GM18858 (cell line): Measurements from ENCODE around the gene DENND6A.
"Not testable (repeated sequence)": the region's sequence is repeated elsewhere in the genome, so short reads cannot be mapped to it uniquely, and the experiment has no call there.

Experiments
- ATAC-seq: cut with Tn5 transposase; IDR thresholded peaks from one replicate; pipeline ENCODE4 v1.9.1; 2021; ENCODE audit not compliant: unreplicated experiment

Gene DENND6A, protein sequence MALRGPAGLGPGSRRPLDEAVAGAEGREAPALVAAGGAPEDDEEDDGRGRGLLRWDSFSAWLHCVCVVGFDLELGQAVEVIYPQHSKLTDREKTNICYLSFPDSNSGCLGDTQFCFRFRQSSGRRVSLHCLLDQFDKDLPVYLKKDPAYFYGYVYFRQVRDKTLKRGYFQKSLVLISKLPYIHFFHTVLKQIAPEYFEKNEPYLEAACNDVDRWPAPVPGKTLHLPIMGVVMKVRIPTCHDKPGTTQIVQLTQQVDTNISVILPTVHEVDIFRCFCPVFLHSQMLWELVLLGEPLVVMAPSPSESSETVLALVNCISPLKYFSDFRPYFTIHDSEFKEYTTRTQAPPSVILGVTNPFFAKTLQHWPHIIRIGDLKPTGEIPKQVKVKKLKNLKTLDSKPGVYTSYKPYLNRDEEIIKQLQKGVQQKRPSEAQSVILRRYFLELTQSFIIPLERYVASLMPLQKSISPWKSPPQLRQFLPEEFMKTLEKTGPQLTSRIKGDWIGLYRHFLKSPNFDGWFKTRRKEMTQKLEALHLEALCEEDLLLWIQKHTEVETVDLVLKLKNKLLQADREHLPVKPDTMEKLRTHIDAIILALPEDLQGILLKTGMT

DNA sequence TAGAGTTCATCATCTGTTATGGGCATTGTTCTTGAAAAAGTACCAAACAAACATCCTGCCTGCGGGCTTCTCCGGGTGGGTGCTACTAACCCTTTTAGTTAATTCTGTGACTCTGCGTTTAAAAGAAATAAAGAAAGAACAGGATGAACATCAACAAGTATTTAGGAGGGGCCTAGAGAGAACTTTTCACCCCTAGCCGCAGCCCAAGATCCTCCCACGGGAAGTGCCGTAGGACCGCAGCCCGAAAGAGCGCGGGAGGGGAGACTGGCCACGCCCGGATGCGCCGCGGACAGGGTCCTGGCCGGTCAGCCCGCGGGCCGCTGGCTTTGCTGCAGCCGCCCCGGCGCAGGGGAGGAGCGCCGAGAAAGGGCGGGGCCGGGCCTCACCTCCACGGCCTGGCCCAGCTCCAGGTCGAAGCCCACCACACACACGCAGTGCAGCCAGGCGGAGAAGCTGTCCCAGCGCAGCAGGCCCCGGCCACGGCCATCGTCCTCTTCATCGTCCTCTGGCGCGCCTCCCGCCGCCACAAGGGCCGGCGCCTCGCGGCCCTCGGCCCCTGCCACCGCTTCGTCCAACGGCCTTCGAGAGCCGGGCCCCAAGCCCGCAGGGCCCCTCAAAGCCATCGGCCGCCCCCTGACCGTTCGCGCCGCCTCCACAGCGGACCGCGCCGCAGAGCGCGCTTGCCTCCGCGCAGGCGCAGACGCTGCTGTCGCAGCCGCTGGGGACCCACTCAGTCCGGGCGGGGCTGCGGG is at the start of gene DENND6A:
TSS of gene DENND6A (minus strand) at position 682 of the 752 bp plus-strand sequence. CDS start at position 623, 59 bp downstream.
- peak; percentile 59 for ATAC-seq

DNA sequence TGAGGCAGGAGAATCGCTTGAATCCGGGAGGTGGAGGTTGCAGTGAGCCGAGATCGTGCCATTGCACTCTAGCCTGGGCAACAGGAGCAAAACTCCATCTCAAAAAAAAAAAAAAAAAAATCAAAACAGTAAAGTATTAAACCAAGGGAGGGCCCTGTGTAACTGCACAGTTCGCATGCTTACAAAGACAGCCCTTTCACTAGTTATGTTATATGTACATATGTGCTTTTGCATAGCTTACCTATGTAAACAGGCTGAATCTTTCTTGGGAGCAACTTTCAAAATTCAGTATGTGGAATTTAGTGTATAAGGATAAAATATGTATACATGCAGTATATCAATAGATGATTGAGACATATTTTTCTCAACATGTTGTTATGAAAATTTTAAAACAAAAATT is 47.1 kb upstream of the DENND6A start:
- no peak for ATAC-seq

GRCh38 chr3:57738391-57738790 is 45.5 kb upstream of the DENND6A start:
- ATAC-seq, result no peak

DNA sequence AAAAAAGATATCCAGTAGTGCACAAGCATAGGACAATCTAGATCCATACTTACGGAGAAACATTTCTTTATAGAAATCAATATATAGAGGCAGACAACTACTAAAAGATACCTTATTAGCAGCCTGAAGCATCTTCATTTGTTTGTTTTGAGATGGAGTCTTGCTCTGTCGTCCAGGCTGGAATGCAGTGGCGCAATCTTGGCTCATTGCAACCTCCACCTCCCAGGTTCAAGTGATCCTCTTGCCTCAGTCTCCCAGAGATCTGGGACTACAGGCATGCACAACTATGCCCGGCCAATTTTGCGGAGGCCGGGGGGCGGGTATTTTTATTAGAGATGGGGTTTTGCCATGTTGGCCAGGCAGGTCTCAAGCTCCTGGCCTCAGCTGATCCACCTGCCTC is 45.0 kb upstream of the DENND6A start:
- no peak for ATAC-seq

DNA sequence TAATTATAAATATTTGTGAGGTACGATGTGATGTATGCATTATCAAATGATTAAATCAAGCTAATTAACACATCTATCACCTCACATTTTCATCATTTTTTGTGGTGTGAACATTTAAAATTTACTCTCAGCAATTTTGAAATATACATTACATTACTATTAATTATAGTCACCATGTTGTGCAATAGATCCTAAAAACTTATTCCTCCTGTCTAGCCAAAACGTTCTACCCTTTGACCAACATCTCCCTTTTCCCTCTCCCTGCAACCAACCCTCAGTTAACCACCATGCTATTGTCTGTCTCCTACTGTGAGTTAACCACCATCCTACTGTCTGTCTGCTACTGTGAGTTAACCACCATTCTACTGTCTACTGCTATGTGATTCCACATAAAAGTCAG is 42.5 kb upstream of the DENND6A start:
- no peak for ATAC-seq

GRCh38 chr3:57733790-57734189 is 40.9 kb upstream of the DENND6A start:
- ATAC-seq, result no peak

GRCh38 chr3:57731311-57731710 is 38.4 kb upstream of the DENND6A start:
- ATAC-seq, result no peak

DNA sequence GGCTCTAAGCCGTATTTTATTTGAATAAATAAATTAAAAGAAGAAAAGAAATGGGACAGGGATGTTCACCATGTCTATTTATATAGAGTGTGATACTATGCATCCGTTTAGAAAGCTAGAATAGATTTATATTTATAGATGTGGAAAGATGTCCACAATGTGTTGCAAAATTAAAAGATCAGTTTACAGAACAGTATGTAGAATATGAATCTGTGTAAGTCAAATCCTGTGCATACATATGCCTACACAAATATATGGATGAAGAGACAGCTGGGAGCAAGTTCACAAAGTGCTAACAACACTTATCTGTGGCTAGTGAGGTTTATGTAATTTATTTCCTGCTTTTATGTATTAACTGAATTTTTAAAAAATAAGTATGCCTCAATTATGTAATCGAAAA is 37.8 kb upstream of the DENND6A start:
- ATAC-seq, result no peak

- ATAC-seq, result no peak
These were observed 36.6 kb upstream of the DENND6A start for GRCh38 chr3:57729334-57730045.

GRCh38 chr3:57727106-57727505 is 34.2 kb upstream of the DENND6A start:
- ATAC-seq, result no peak

GRCh38 chr3:57726397-57726796 is 33.5 kb upstream of the DENND6A start:
- no peak for ATAC-seq

- ATAC-seq, result no peak
These were observed 25.2 kb upstream of the DENND6A start for GRCh38 chr3:57718118-57718517.

DNA sequence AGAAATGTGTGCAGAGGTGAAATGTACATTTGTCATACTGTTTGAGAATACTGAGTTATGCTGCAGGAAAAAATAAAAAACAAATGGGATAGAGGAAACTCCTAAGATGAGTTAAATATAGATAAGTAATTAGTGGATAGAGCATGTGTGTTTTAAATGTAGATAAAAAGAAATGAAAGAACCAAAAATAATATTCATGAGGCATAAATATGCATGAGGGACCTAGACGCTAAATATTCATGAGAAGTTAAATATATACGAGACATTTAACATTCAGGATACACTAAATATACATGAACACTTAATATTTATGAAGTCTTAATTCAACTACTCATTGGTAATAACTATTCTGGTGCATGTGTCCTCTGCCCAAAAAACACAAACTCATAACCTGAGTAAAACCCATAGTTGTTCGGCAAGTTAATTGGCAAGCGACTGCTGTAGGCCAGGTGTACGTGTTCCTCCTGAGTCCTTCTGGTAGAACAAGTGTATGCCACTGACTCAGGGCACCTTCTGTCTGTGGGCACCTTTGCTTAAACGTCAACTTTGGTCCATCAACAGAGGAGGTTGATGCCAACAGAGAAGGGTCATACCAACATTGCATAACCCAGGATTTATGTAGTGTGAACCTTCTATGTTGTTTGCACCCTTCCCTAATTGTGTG is 24.5 kb upstream of the DENND6A start:
- ATAC-seq, result no peak

DNA sequence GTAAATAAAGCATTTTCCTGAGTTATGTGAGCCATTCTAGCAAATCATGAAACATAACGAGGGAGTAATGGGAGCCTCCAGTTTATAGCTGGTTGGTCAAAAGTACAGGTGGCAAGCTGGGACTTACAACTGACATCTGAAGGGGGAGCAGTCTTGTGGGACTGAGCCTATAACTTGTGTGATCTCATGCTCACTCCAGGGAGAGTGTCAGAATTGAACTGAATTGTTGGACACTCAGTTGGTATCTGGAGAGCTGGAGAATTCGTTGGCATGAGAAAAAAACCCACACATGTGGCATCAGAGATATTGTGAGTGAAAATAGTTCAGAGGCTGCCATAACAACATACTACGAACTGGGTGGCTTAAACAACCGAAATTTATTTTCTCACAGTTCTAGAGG is 22.8 kb upstream of the DENND6A start:
- no peak for ATAC-seq

GRCh38 chr3:57709559-57709958 is 16.7 kb upstream of the DENND6A start:
- ATAC-seq, result no peak

DNA sequence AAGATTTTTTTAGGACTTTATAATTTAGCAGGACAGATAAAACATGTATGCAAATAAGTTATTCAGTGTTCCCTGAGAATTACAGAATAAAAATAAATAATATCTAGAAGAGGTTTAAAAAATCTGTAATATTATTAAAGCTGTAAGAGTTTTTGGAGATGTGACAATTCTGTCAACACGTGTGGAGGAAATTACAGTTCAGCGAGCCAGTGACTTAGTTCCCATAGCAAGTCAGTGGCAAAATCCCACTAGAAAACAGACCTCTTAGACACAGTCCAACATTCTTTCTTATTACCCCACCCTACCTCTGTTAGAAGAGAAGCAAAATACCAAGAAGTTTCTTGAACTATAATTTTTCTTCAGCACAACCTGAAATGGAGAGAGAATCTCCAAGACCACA is 16.2 kb upstream of the DENND6A start:
- no peak for ATAC-seq

- ATAC-seq, result no peak
These were observed 13.6 kb upstream of the DENND6A start for GRCh38 chr3:57706462-57706861.

DNA sequence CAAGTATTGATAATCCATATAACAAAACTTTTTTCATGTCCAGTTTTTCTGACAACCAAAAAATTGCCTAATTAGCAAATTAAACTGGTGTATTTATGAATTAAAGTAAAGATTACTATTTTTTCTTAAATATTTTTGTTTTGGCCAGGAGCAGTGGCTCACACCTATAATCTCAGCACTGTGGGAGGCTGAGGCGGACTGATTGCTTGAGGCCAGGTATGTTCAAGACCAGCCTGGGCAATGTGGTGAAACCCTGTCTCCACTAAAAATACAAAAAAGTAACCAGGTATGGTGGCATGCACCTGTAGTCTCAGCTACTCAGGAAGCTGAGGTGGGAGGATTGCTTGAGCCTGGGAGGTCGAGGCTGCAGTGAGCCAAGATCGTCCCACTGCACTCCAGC is 12.5 kb upstream of the DENND6A start:
- ATAC-seq, result not testable (repeated sequence)

DNA sequence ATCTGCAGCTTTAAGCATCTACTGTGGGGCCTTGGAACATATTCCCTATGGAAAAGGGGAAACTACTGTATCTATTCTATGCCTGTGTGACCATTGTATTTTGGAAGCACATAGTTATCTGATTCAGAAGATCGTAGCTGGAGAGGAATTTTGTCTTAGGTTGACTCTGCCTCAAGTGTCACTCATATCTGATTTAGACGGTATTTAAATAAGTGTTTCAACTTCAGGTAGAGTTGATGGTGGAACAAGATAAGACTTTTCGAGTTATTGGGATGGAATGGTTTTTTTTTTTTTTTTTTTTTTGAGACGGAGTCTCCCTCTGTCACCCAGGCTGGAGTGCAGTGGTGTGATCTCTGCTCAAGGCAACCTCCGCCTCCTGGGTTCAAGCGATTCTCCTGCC is 8.9 kb upstream of the DENND6A start:
- no peak for ATAC-seq

- no peak for ATAC-seq
These were observed 7.9 kb upstream of the DENND6A start for GRCh38 chr3:57700737-57701136.

- no peak for ATAC-seq
These were observed 6.7 kb upstream of the DENND6A start for GRCh38 chr3:57699591-57699990.
